NCI-H1105 treated with DMSO at 0.1 percent for 48 hours (cell line): Measurements from ENCODE around the gene PRCC.

Experiments
- DNase-seq: peaks from one replicate; lab custom pipeline; 2025; lab: John Stamatoyannopoulos, UW

The PRCC gene

GRCh38 chr1:156767101-156767878 lies at the start of gene PRCC:
Gene PRCC, plus strand, starts transcription at chr1:156767535. Its CDS starts 237 bp downstream, at chr1:156767772.
- peak; percentile 100 for DNase-seq

GRCh38 chr1:156721131-156721530 lies 46.2 kb upstream of the PRCC start:
- DNase-seq, result no peak

GRCh38 chr1:156721535-156721934 lies 45.8 kb upstream of the PRCC start:
- DNase-seq, result no peak

GRCh38 chr1:156725683-156726280 lies 41.6 kb upstream of the PRCC start:
- DNase-seq, result peak; percentile 81

- peak; percentile 34 for DNase-seq
These were observed 40.6 kb upstream of the PRCC start for GRCh38 chr1:156726549-156727226.

GRCh38 chr1:156727492-156727891 lies 39.8 kb upstream of the PRCC start:
- DNase-seq, result no peak

GRCh38 chr1:156727926-156728598 lies 39.3 kb upstream of the PRCC start, which contains the start of gene METTL25B:
Gene METTL25B, plus strand, starts transcription at chr1:156728469. Its CDS starts 636 bp downstream, at chr1:156729105.
- DNase-seq, result peak; percentile 79

GRCh38 chr1:156728599-156729462 lies 38.5 kb upstream of the PRCC start, which contains the start of gene ISG20L2:
Gene ISG20L2, minus strand, starts transcription at chr1:156728766. Its CDS starts 1,114 bp downstream, at chr1:156727652.
- peak; percentile 97 for DNase-seq

- DNase-seq, result no peak
These were observed 33.2 kb upstream of the PRCC start for GRCh38 chr1:156733989-156734584.

GRCh38 chr1:156738407-156738806 lies 28.9 kb upstream of the PRCC start:
- DNase-seq, result no peak

GRCh38 chr1:156738916-156739315 lies 28.4 kb upstream of the PRCC start:
- no peak for DNase-seq

GRCh38 chr1:156740237-156740740 lies 27.0 kb upstream of the PRCC start:
- no peak for DNase-seq

GRCh38 chr1:156740741-156741480 lies 26.4 kb upstream of the PRCC start, which contains the start of gene MRPL24:
Gene MRPL24, minus strand, starts transcription at chr1:156741088. Its CDS starts 2,384 bp downstream, at chr1:156738704.
- DNase-seq, result peak; percentile 100

- DNase-seq, result no peak
These were observed 25.8 kb upstream of the PRCC start for GRCh38 chr1:156741481-156741983.

GRCh38 chr1:156742017-156742416 lies 25.3 kb upstream of the PRCC start:
- DNase-seq, result no peak

GRCh38 chr1:156742801-156743200 lies 24.5 kb upstream of the PRCC start:
- no peak for DNase-seq

- DNase-seq, result no peak
These were observed 23.7 kb upstream of the PRCC start for GRCh38 chr1:156743367-156744302.

- no peak for DNase-seq
These were observed 23.0 kb upstream of the PRCC start for GRCh38 chr1:156744344-156744743.
